ENCODE results near the gene MMP28. TPM values are rescaled to one million over a fixed set of nuclear protein-coding genes. Genes with fewer than 3 reads are reported as not detected.
A peak's percentile ranks its signal among the peaks of the same experiment; 100 is the strongest.

MMP28 gene
- total and polyA plus RNA-seq, 7 experiments from 2014 or later = 2.9 to 33.1 (median 14.8) TPM; not detected in 1

- no peak overlapping the region for H3K4me3 Mint-ChIP-seq
- CTCF ChIA-PET = interaction anchor here (0.5 to 7.3 kb wide), 26 partner anchors 9 to 1593 kb away, joined by 3 to 93 read pairs (median 4); partner anchors contain the start of genes PEX12, RAD51D, RASL10B and TAF15
- POLR2A ChIA-PET = interaction anchor here (0.5 to 1.4 kb wide), 2 partner anchors 61 to 486 kb away, joined by 3 read pairs; partner anchors contain the start of gene TAF15
- H3K4me1 ChIP-seq (ENCODE audit: control insufficient read depth in 2 of 2, insufficient read depth in 2 of 2, low read length in 2 of 2) = no peaks in the 10 kb centered on the region
- H3K27me3 ChIP-seq (ENCODE audit: control insufficient read depth in 2 of 2, insufficient read depth in 2 of 2, low read length in 2 of 2) = peaks cover 0 to 10% of the 10 kb centered on the region in 2 donors
- H3K9me3 ChIP-seq (ENCODE audit: control insufficient read depth in 2 of 3, low read length in 3 of 3) = no peaks in the 10 kb centered on the region
- H3K27ac ChIP-seq (ENCODE audit: low read depth, low read length) = no peak overlapping the region
- peak; percentile 61 to 83 (median 75) for DNase-seq
- H3K9me3 Mint-ChIP-seq = peaks cover 0 to 1% (median 0%) of the 10 kb centered on the region in 11 donors
- H3K36me3 ChIP-seq (ENCODE audit: control insufficient read depth in 2 of 3, insufficient read depth in 3 of 3, low read length in 3 of 3) = no peaks in the 10 kb centered on the region
- H3K27me3 Mint-ChIP-seq = peaks cover 35 to 50% (median 42%) of the 10 kb centered on the region in 5 donors
- no peak overlapping the region for H3K27ac Mint-ChIP-seq
- no peaks in the 10 kb centered on the region for H3K36me3 Mint-ChIP-seq
- H3K4me1 Mint-ChIP-seq = peaks cover 0 to 21% (median 3%) of the 10 kb centered on the region in 7 donors
- peak; percentile 93 for ATAC-seq
- intact Hi-C loops (cut with micrococcal nuclease) = loop anchor here (1.0 to 10.0 kb wide), 12 partner anchors 34 to 1327 kb away; partner anchors contain the start of genes NLE1 (in 1 of the 2), RAD51D (in 1 of the 2) and UNC45B (in 1 of the 2)
- no peak overlapping the region for H3K4me3 ChIP-seq (ENCODE audit: low read length)
These were observed 47.9 kb downstream of the MMP28 start for GRCh38 chr17:35747540-35748017.

DNA sequence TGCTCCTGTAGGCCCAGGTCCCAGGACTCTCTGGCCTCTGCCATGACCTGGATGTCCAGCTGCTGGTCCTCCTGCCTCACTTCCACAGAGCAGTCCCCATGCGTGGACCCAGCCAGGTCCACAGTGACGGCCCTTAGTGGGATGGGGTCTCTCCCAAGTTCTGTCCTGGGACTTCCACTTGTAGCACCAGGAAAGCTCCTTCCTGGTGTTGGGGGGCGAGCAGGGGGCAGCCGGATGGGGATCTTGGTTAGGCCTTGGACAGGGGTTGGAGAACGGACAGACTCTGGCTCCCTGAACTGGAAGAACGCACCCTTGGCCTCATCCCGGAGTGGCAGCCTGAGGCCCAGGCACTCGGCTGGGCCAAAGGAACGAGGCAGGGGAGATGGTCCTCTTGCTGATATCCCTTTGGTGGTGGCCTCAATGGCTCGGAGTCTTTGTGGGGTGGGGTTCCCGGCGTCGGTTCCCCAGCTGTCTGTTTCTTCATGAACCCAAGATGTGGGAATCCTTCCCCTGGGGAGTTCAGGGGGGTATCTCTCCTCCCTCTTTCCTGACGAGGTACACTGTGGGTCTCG lies 49.6 kb downstream of the MMP28 start:
- intact Hi-C loops (cut with micrococcal nuclease) = loop anchor here (2.0 to 10.0 kb wide), 5 partner anchors 201 to 629 kb away; partner anchors contain the start of genes NLE1 (in 1 of the 2), RAD51D (in 1 of the 2) and UNC45B (in 1 of the 2)
- Mint-ChIP-seq H3K4me1 (peaks cover 0 to 24% (median 11%) of the 10 kb centered on the region in 7 donors), H3K36me3 (no peaks in the 10 kb centered on the region), H3K9me3 (peaks cover 0 to 1% (median 0%) of the 10 kb centered on the region in 11 donors), H3K4me3 (no peak overlapping the region), H3K27me3 (peaks cover 39 to 49% (median 47%) of the 10 kb centered on the region in 5 donors), H3K27ac (no peak overlapping the region)
- ATAC-seq (no peak), DNase-seq (no peak)
- no peak overlapping the region for H3K27ac ChIP-seq (ENCODE audit: low read depth, low read length)
- H3K9me3 ChIP-seq (ENCODE audit: control insufficient read depth in 2 of 3, low read length in 3 of 3) = no peaks in the 10 kb centered on the region
- CTCF ChIA-PET = interaction anchor here (0.5 to 7.3 kb wide), 3 partner anchors 17 to 137 kb away, joined by 3 to 93 read pairs (median 3); no protein-coding TSS in a partner anchor
- H3K27me3 ChIP-seq (ENCODE audit: control insufficient read depth in 2 of 2, insufficient read depth in 2 of 2, low read length in 2 of 2) = peaks cover 0 to 14% of the 10 kb centered on the region in 2 donors
- H3K4me1 ChIP-seq (ENCODE audit: control insufficient read depth in 2 of 2, insufficient read depth in 2 of 2, low read length in 2 of 2) = no peaks in the 10 kb centered on the region
- no peak overlapping the region for H3K4me3 ChIP-seq (ENCODE audit: low read length)
- POLR2A ChIA-PET = interaction anchor here (0.6 kb wide), 1 partner anchor 1305 kb away, joined by 3 read pairs; no protein-coding TSS in a partner anchor
- no peaks in the 10 kb centered on the region for H3K36me3 ChIP-seq (ENCODE audit: control insufficient read depth in 2 of 3, insufficient read depth in 3 of 3, low read length in 3 of 3)

DNA sequence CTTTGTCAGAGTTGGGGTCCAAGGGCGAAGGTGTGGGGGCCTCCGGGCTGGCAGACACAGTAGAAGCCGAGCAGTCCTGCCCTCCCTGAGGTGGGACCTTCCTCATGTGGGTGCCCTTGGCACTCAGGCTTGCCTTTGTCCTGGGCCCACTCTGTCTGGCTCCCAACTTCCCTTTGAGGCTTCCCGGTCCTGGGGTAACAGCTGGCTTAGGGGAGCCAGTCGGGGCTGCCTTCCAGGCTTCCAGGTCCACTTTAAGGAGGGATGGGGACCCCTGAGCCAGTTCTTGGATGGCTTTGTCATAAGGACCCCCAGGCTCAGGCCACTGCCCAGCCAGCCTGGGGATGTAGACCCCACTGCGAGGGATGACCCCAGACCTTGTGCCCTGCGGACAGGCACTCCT lies 50.2 kb downstream of the MMP28 start:
- no peaks in the 10 kb centered on the region for H3K36me3 ChIP-seq (ENCODE audit: control insufficient read depth in 2 of 3, insufficient read depth in 3 of 3, low read length in 3 of 3)
- Mint-ChIP-seq H3K4me3 (no peak overlapping the region), H3K4me1 (peaks cover 0 to 19% (median 11%) of the 10 kb centered on the region in 7 donors), H3K9me3 (peaks cover 0 to 1% (median 0%) of the 10 kb centered on the region in 11 donors), H3K27me3 (peaks cover 34 to 43% (median 42%) of the 10 kb centered on the region in 5 donors), H3K36me3 (no peaks in the 10 kb centered on the region), H3K27ac (no peak overlapping the region)
- H3K4me3 ChIP-seq (ENCODE audit: low read length) = no peak overlapping the region
- no peak overlapping the region for H3K27ac ChIP-seq (ENCODE audit: low read depth, low read length)
- H3K9me3 ChIP-seq (ENCODE audit: control insufficient read depth in 2 of 3, low read length in 3 of 3) = no peaks in the 10 kb centered on the region
- peaks cover 0 to 17% of the 10 kb centered on the region in 2 donors for H3K27me3 ChIP-seq (ENCODE audit: control insufficient read depth in 2 of 2, insufficient read depth in 2 of 2, low read length in 2 of 2)
- CTCF ChIA-PET = interaction anchor here (0.5 to 7.3 kb wide), 2 partner anchors 132 to 137 kb away, joined by 3 to 93 read pairs; no protein-coding TSS in a partner anchor
- no peaks in the 10 kb centered on the region for H3K4me1 ChIP-seq (ENCODE audit: control insufficient read depth in 2 of 2, insufficient read depth in 2 of 2, low read length in 2 of 2)
- DNase-seq = no peak
- POLR2A ChIA-PET = interaction anchor here (0.6 kb wide), 2 partner anchors 1305 to 1361 kb away, joined by 3 read pairs; no protein-coding TSS in a partner anchor
- intact Hi-C loops (cut with micrococcal nuclease) = loop anchor here (5.0 to 10.0 kb wide), 3 partner anchors 200 to 628 kb away; partner anchors contain the start of genes NLE1 (in 1 of the 2), RAD51D (in 1 of the 2) and UNC45B (in 1 of the 2)
- ATAC-seq = no peak

GRCh38 chr17:35744830-35745229 lies 50.6 kb downstream of the MMP28 start:
- Mint-ChIP-seq H3K36me3 (no peaks in the 10 kb centered on the region), H3K4me1 (peaks cover 2 to 16% (median 11%) of the 10 kb centered on the region in 7 donors), H3K4me3 (no peak overlapping the region), H3K27ac (no peak overlapping the region), H3K9me3 (peaks cover 0 to 1% (median 0%) of the 10 kb centered on the region in 11 donors), H3K27me3 (peaks cover 31 to 43% (median 41%) of the 10 kb centered on the region in 5 donors)
- H3K4me1 ChIP-seq (ENCODE audit: control insufficient read depth in 2 of 2, insufficient read depth in 2 of 2, low read length in 2 of 2) = no peaks in the 10 kb centered on the region
- no peaks in the 10 kb centered on the region for H3K9me3 ChIP-seq (ENCODE audit: control insufficient read depth in 2 of 3, low read length in 3 of 3)
- no peaks in the 10 kb centered on the region for H3K36me3 ChIP-seq (ENCODE audit: control insufficient read depth in 2 of 3, insufficient read depth in 3 of 3, low read length in 3 of 3)
- ATAC-seq (no peak), DNase-seq (no peak)
- no peak overlapping the region for H3K27ac ChIP-seq (ENCODE audit: low read depth, low read length)
- peaks cover 0 to 17% of the 10 kb centered on the region in 2 donors for H3K27me3 ChIP-seq (ENCODE audit: control insufficient read depth in 2 of 2, insufficient read depth in 2 of 2, low read length in 2 of 2)
- intact Hi-C loops (cut with micrococcal nuclease) = loop anchor here (5.0 to 10.0 kb wide), 3 partner anchors 200 to 628 kb away; partner anchors contain the start of genes NLE1 (in 1 of the 2), RAD51D (in 1 of the 2) and UNC45B (in 1 of the 2)
- ChIA-PET POLR2A (interaction anchor here (0.6 kb wide), 1 partner anchor 1361 kb away, joined by 3 read pairs; no protein-coding TSS in a partner anchor), CTCF (interaction anchor here (7.3 kb wide), 1 partner anchor 131 kb away, joined by 93 read pairs; no protein-coding TSS in a partner anchor)
- no peak overlapping the region for H3K4me3 ChIP-seq (ENCODE audit: low read length)

GRCh38 chr17:35743626-35744328 lies 51.7 kb downstream of the MMP28 start:
- no peak overlapping the region for H3K27ac ChIP-seq (ENCODE audit: low read depth, low read length)
- no peaks in the 10 kb centered on the region for H3K9me3 ChIP-seq (ENCODE audit: control insufficient read depth in 2 of 3, low read length in 3 of 3)
- H3K27me3 ChIP-seq (ENCODE audit: control insufficient read depth in 2 of 2, insufficient read depth in 2 of 2, low read length in 2 of 2) = peaks cover 0 to 17% of the 10 kb centered on the region in 2 donors
- intact Hi-C loops (cut with micrococcal nuclease) = loop anchor here (10.0 kb wide), 2 partner anchors 199 to 599 kb away; partner anchors contain the start of genes NLE1 (in 1 of the 2) and UNC45B (in 1 of the 2)
- no peak for ATAC-seq
- no peak overlapping the region for H3K4me3 ChIP-seq (ENCODE audit: low read length)
- Mint-ChIP-seq H3K27me3 (peaks cover 27 to 42% (median 33%) of the 10 kb centered on the region in 5 donors), H3K4me3 (no peak overlapping the region), H3K36me3 (no peaks in the 10 kb centered on the region), H3K4me1 (peaks cover 4 to 16% (median 11%) of the 10 kb centered on the region in 7 donors), H3K9me3 (peaks cover 0 to 1% (median 0%) of the 10 kb centered on the region in 11 donors), H3K27ac (no peak overlapping the region)
- ChIA-PET CTCF (interaction anchor here (0.9 to 7.3 kb wide), 2 partner anchors 16 to 130 kb away, joined by 3 to 93 read pairs; no protein-coding TSS in a partner anchor), POLR2A (interaction anchor here (0.6 to 1.0 kb wide), 2 partner anchors 65 to 602 kb away, joined by 3 read pairs; partner anchors contain the start of genes NLE1 and TAF15)
- no peaks in the 10 kb centered on the region for H3K4me1 ChIP-seq (ENCODE audit: control insufficient read depth in 2 of 2, insufficient read depth in 2 of 2, low read length in 2 of 2)
- DNase-seq = no peak
- no peaks in the 10 kb centered on the region for H3K36me3 ChIP-seq (ENCODE audit: control insufficient read depth in 2 of 3, insufficient read depth in 3 of 3, low read length in 3 of 3)

Measured in naive thymus-derived CD4-positive, alpha-beta T cell (primary cell).